ENCODE measurements around the gene GSTP1.

DNA sequence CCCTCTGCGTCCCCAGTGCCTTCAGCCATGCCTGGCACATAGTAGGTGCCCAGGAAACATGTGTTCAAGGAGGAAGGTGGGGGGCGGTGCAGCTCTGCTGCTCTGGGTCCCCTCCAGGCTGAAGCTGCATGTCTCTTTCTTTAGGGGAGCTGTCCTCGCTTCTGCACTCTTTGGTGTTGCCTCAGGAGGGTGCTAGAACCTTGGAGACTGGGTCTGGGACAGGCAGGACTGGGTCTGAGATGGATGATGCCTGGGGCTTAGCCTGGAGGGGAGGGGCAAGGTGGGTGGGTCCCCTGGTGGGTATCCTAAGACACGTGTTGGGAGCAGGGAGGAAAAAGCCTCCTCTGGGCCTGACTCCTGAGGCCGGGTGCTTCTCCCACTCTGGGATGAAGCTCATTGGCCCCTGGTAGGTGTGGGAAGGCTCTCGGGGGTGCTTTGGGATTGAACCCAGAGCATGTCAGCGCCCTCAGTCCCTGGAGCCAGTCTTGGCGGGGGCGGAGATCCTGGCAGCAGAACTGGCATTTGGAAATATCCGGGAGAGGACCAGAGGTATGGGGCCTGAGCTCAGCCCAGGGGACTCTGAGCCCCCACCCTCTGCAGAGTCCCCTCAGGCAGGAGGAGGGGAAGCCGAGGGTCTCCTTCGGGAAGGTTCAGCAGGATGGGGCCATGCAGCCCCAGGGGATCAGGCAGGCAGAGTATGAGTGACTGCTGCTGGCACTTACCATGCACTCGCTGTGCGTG is 6.7 kb upstream of the GSTP1 start:
- TF ChIP-seq, protein P1, sequence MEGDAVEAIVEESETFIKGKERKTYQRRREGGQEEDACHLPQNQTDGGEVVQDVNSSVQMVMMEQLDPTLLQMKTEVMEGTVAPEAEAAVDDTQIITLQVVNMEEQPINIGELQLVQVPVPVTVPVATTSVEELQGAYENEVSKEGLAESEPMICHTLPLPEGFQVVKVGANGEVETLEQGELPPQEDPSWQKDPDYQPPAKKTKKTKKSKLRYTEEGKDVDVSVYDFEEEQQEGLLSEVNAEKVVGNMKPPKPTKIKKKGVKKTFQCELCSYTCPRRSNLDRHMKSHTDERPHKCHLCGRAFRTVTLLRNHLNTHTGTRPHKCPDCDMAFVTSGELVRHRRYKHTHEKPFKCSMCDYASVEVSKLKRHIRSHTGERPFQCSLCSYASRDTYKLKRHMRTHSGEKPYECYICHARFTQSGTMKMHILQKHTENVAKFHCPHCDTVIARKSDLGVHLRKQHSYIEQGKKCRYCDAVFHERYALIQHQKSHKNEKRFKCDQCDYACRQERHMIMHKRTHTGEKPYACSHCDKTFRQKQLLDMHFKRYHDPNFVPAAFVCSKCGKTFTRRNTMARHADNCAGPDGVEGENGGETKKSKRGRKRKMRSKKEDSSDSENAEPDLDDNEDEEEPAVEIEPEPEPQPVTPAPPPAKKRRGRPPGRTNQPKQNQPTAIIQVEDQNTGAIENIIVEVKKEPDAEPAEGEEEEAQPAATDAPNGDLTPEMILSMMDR (IDR thresholded peaks at IDR 0.05), result no peak
- TF ChIP-seq POLR2A (IDR thresholded peaks at IDR 0.05), result no peak

Measured in uterus (tissue), 2 donors.